NT2/D1 (cell line): ENCODE data around the gene EXOC2.
"Not testable (repeated sequence)": the region's sequence is repeated elsewhere in the genome, so short reads cannot be mapped to it uniquely, and the experiment has no call there.

Experiments
- SUZ12 ChIP-seq: IDR thresholded peaks from 2 replicates; pipeline ENCODE4 v1.6.1; 2011; ENCODE audit not compliant: insufficient read length, insufficient read depth; ENCODE audit errors: extremely low read depth
- YY1 ChIP-seq: IDR thresholded peaks from 2 replicates; pipeline ENCODE4 v1.6.1; 2011; ENCODE audit not compliant: insufficient read length, insufficient read depth
- ZNF274 ChIP-seq: IDR thresholded peaks from 2 replicates; pipeline ENCODE4 v1.6.1; 2011; ENCODE audit warnings: mild to moderate bottlenecking, low read depth, low read length

DNA sequence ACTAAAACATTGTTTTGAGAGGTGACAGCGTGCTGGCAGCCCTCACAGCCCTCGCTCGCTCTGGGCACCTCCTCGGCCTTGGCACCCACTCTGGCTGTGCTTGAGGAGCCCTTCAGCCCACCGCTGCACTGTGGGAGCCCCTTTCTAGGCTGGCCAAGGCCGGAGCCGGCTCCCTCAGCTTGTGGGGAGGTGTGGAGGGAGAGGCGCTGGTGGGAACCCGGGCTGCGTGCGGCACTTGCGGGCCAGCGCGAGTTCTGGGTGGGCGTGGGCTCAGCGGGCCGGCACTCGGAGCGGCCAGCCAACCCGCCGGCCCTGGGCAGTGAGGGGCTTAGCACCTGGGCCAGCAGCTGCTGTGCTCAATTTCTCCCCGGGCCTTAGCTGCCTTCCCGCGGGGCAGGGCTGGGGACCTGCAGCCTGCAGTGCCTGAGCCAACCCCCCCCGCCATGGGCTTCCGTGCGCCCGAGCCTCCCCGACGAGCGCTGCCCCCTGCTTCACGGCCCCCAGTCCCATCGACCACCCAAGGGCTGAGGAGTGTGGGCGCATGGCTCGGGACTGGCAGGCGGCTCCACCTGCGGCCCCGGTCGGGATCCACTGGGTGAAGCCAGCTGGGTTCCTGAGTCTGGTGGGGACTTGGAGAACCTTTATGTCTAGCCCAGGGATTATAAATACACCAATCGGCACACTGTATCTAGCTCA is 1.6 kb upstream of the EXOC2 start:
- TF ChIP-seq SUZ12, ZNF274, YY1: not testable (repeated sequence)
